ENCODE results near the gene KCNH8. TPM values are rescaled to one million over a fixed set of nuclear protein-coding genes. Genes with fewer than 3 reads are reported as not detected.
"Not testable (repeated sequence)": the region's sequence is repeated elsewhere in the genome, so short reads cannot be mapped to it uniquely, and the experiment has no call there.

The KCNH8 gene
- total RNA-seq = not detected in 2 replicates

GRCh38 chr3:19147905-19148767, at the start of gene KCNH8:
TSS of gene KCNH8 (plus strand) at chr3:19148510. CDS start at chr3:19148720, 210 bp downstream.
- no peak for DNase-seq (ENCODE audit: extremely low read depth, low read depth, low spot score)

- DNase-seq (ENCODE audit: extremely low read depth, low read depth, low spot score) = not testable (repeated sequence)
These were observed 45.5 kb upstream of the KCNH8 start for GRCh38 chr3:19102654-19103290.

- DNase-seq (ENCODE audit: extremely low read depth, low read depth, low spot score) = no peak
These were observed 44.8 kb upstream of the KCNH8 start for GRCh38 chr3:19103510-19103909.

GRCh38 chr3:19104459-19104858, 43.9 kb upstream of the KCNH8 start:
- no peak for DNase-seq (ENCODE audit: extremely low read depth, low read depth, low spot score)

DNA sequence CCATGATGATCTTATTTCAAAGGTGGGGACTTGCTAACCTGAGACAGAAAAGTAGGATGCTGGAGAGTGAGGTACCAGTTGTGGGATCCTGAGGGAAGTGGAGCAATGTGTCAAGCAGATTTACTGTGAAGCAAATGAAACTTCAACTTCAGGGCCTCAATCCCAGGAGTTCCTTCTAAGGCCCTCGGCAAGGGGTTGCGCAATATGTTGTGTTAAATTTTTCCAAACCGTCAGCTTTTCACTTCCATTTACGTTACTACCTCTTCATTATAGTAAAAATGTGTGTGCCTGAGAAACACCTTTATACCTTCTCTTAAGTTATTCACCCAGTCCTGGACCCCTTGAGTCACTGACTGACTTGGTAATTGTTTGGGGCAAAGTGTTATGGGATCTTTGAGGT, 42.5 kb upstream of the KCNH8 start:
- DNase-seq (ENCODE audit: extremely low read depth, low read depth, low spot score) = no peak

DNA sequence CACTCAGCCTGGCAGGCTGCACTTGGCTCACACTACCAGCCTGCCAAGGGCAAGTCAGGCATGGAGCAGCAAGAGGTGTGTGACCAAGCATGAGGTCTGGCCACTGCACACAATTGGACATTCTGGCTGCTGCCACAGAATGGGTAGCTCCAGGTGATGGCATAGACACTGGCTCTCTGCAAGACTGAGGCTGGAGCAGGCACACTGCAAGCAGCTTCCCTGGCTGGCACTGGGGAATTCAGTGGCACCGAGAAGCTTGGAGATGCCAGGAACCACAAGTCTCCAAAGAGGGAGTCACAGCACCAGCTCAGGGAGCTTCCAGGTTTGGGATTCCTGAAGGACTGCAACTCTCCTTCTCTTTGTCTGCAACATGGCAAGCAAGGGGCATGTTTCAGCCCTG, 42.0 kb upstream of the KCNH8 start:
- DNase-seq (ENCODE audit: extremely low read depth, low read depth, low spot score) = no peak

DNA sequence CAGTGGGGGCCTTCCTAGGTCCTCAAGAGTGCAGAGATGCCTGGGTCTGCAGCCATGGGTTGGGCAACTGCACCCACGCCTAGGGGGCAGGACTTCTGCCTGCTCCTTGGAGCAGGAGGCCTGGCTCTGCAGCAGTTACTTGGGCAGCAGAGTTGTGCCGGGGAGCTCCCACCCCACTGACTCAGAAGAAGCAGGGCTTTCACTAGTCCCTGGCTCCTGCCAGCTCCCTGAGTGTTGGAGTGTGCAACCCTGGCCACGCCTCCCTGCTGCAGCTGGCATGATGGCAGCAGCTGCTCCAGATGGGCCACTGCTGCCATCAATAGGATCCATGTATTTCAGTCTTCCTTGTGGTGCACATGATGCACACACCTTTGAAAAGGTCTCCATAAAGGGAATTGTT, 40.6 kb upstream of the KCNH8 start:
- DNase-seq (ENCODE audit: extremely low read depth, low read depth, low spot score) = no peak

DNA sequence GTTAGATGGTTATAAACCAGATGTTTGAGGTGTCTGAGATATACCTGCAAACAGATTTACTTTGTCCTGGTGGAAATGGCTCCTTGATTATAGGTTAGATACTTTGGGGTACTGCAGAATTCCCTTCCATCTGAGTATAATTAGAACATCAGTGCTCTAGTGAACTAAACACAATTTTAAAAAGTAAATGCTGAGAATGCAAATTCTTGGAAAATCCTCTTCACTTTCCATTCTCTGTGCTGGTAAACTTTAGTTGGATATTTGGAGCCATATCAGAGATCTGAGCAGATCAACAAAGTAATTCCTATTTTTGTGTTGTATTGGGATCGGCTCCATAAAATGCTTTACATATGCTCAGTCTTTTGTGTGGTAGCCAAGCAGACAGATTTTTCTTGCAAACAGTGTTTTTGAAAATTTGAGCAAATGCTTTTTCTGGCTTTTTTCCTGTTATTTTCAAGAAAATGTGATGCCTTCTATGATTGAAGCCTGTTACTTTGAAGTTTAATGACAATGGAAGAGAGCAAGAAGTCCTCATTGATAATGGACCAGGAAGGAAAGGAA, 37.9 kb upstream of the KCNH8 start:
- DNase-seq (ENCODE audit: extremely low read depth, low read depth, low spot score) = no peak

- no peak for DNase-seq (ENCODE audit: extremely low read depth, low read depth, low spot score)
These were observed 33.8 kb upstream of the KCNH8 start for GRCh38 chr3:19114461-19114860.

DNA sequence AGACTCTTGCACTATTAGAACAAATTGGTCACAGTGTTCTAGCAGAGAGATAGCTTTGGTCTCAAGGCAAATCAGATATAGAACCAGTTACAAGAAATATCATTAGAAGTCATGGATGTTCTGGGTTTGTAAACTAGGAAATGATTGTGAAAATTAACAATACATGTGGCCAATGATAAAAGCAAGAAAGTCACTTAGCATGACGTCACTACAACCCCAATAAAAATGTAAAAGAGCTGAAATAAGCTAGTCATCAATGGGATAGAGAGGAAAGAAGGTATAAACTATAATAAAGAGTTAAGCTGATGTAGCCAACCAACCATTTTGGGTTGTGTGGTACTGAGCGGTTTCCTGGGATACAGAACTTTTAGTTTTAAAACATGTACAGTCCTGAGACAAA, 32.1 kb upstream of the KCNH8 start:
- DNase-seq (ENCODE audit: extremely low read depth, low read depth, low spot score) = no peak

- DNase-seq (ENCODE audit: extremely low read depth, low read depth, low spot score) = no peak
These were observed 23.6 kb upstream of the KCNH8 start for GRCh38 chr3:19124752-19125151.

- no peak for DNase-seq (ENCODE audit: extremely low read depth, low read depth, low spot score)
These were observed 8.4 kb upstream of the KCNH8 start for GRCh38 chr3:19139863-19140262.

- no peak for DNase-seq (ENCODE audit: extremely low read depth, low read depth, low spot score)
These were observed 1.3 kb upstream of the KCNH8 start for GRCh38 chr3:19146685-19147650.

DNA sequence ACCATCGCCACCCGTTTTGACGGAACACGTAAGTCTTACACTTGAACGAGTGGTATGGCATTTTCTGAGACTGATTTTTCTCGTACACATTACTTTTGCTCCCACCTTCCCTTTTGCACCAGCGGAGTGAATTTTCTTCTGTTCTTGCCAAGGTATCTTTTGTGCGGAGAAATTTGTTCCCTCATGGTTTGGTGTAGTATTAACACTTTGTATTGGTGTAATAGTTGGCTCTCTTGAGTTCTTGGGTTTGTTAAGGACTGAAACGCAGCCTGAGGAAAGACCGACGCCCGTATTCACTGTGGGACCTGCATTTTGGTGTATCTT, 420 bp downstream of the KCNH8 start:
- DNase-seq (ENCODE audit: extremely low read depth, low read depth, low spot score) = no peak

GRCh38 chr3:19149368-19149767, 1.1 kb downstream of the KCNH8 start:
- DNase-seq (ENCODE audit: extremely low read depth, low read depth, low spot score) = no peak

GRCh38 chr3:19151171-19151570, 2.9 kb downstream of the KCNH8 start:
- no peak for DNase-seq (ENCODE audit: extremely low read depth, low read depth, low spot score)

- DNase-seq (ENCODE audit: extremely low read depth, low read depth, low spot score) = no peak
These were observed 6.5 kb downstream of the KCNH8 start for GRCh38 chr3:19154693-19155250.

DNA sequence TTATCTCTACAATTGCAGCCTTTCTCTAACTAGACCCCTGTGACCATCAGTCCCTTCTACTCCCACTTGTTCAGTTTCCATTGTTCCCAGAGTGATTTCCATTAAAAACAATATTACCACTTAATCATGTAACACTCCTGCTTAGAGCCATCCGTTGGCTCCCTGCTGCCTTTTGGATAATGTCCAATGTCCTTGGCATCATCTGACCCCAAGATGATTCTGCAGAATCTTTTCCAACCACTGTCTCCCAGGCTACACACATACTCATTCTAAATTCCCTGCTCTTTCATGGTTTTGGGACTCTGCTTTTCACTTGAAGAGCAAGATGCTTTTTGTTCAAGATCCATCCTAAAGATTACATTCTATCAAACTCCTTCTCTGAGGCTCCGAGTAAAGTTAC, 7.1 kb downstream of the KCNH8 start:
- no peak for DNase-seq (ENCODE audit: extremely low read depth, low read depth, low spot score)

GRCh38 chr3:19159966-19160635, 11.8 kb downstream of the KCNH8 start:
- DNase-seq (ENCODE audit: extremely low read depth, low read depth, low spot score) = no peak

GRCh38 chr3:19165654-19166053, 17.3 kb downstream of the KCNH8 start:
- no peak for DNase-seq (ENCODE audit: extremely low read depth, low read depth, low spot score)
